ENCODE measurements around the gene MPZL1.

Gene MPZL1

DNA sequence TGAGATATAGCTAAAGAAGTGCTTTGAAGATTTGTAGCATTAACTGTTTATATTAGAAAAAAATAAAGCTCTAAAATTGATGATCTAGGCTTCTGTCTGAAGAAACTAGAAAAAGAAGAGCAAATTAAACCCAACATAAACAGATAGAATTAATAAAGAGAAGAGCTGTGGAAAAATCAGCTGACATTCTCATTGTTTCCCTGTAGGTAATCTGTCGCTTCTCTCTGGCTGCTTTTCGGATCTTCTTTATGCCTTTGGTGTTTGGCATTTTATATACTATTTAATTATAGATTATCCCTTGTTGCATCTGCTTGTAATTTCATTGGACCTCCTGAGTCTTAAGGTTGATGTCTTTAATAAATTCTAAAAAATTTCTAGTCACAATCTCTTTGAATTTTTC, 59.8 kb downstream of the MPZL1 start:
- DNase-seq (no peak), ATAC-seq (no peak)
- H3K4me1 Mint-ChIP-seq: peaks cover 10% of the 10 kb centered on the region
- H3K27me3 Mint-ChIP-seq: no peaks in the 10 kb centered on the region
- no peak overlapping the region for H3K27ac Mint-ChIP-seq
- H3K9me3 Mint-ChIP-seq: peaks cover 14% of the 10 kb centered on the region
- H3K4me3 Mint-ChIP-seq: no peak overlapping the region
- peaks cover 21% of the 10 kb centered on the region for H3K36me3 Mint-ChIP-seq (ENCODE audit: low read depth)

DNA sequence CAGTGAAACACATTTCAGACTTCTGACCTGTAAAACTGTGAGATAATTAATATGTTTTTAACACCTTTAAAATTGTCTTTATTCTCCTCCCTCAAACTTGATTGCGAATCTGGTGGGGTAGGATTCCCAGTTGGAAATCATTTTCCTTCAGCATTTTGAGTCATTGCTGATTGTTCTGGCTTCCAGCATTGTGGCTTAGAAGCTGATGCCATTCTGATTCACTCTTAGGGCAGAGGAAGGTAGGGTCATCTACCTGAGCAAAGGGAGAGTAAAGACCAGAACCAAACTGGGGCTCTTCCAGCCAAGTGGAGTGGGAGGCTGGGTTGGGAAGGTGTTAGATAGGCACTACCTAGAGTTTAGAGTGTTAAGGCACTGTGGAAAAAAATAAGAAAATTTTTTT, 61.2 kb downstream of the MPZL1 start:
- no peak for DNase-seq
- Mint-ChIP-seq H3K36me3 (ENCODE audit: low read depth) (peaks cover 19% of the 10 kb centered on the region), H3K27me3 (no peaks in the 10 kb centered on the region), H3K27ac (no peak overlapping the region), H3K4me3 (no peak overlapping the region), H3K9me3 (peaks cover 14% of the 10 kb centered on the region), H3K4me1 (no peaks in the 10 kb centered on the region)
- no peak for ATAC-seq

DNA sequence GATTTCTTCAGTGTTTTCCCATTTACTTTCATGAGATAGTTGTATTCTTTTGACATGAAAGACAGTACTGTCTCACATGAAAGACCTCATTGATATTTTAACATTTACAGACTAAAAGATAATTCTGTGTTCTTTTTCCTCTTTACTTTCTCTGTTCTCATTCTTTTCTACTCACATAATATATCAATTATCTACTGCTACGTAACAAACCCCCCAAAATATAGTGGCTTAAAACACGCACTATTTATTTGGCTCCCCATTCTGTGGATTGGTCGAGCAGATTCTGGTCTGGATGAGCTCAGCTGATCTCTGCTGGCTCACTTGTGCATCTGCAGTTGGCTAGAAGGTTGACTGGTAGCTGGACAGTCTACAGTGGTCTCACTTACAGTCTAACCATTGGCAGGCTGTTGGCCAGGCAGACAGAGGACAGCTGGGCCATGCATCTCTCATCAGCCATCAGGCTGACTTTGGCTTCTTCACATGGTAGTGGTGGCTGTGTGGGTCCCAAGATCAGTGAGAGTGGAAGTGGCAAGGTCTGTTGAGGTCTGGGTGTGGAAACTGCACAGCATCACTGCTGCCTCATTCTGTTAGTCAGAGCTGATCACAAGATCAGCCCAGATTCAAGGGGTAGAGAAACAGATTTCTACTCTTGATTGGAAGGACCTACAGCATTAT, 63.2 kb downstream of the MPZL1 start:
- DNase-seq: no peak
- peak; percentile 77 for ATAC-seq
- H3K9me3 Mint-ChIP-seq: peaks cover 7% of the 10 kb centered on the region
- no peak overlapping the region for H3K4me3 Mint-ChIP-seq
- no peak overlapping the region for H3K27ac Mint-ChIP-seq
- H3K27me3 Mint-ChIP-seq: no peaks in the 10 kb centered on the region
- peaks cover 21% of the 10 kb centered on the region for H3K36me3 Mint-ChIP-seq (ENCODE audit: low read depth)
- H3K4me1 Mint-ChIP-seq: peaks cover 12% of the 10 kb centered on the region

DNA sequence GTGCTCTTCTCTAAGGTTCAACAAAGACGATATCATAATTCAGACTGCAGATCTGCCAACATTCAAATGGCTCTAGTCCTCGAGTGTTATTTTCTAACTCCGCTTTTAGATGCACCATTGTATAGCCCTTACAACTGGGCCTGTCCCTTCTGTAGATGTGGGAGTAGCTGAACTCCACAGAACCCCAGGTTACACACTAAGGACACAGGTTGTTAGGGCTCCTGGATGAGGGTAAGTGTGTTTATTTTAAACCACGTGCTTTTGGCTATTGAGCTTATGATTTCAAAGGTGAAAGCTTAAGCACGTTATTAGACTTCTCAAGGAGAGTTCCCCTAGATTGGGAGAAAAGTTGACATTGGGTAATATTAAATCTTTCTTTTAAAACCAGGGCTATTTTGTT, 64.7 kb downstream of the MPZL1 start:
- Mint-ChIP-seq H3K9me3 (no peaks in the 10 kb centered on the region), H3K27ac (no peak overlapping the region), H3K36me3 (ENCODE audit: low read depth) (peaks cover 19% of the 10 kb centered on the region), H3K4me3 (no peak overlapping the region), H3K27me3 (no peaks in the 10 kb centered on the region), H3K4me1 (peaks cover 15% of the 10 kb centered on the region)
- ATAC-seq (no peak), DNase-seq (no peak)

DNA sequence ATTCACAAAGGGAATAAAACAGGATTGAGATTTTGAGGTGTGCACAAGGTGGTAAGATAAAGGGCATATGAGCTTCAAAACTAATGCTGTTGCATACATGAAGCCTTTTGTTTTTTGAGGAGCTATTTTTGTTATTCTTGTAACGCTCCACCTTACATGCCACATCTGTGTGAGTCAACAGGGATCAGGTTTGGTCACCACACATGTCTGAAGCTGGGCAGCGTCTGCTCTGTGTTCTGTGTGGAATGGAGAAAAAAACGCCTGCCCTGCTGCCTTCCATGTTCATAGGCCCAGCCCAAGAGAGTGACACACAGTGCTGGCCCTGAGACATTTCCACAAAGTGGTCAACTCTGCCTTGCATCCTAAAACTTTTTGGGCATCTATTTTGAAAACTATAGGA, 67.7 kb downstream of the MPZL1 start:
- H3K4me3 Mint-ChIP-seq: no peak overlapping the region
- DNase-seq (no peak), ATAC-seq (no peak)
- peak overlapping the region; percentile 53 for H3K27ac Mint-ChIP-seq
- no peaks in the 10 kb centered on the region for H3K9me3 Mint-ChIP-seq
- H3K4me1 Mint-ChIP-seq: peaks cover 21% of the 10 kb centered on the region
- no peaks in the 10 kb centered on the region for H3K27me3 Mint-ChIP-seq
- H3K36me3 Mint-ChIP-seq (ENCODE audit: low read depth): peaks cover 19% of the 10 kb centered on the region

DNA sequence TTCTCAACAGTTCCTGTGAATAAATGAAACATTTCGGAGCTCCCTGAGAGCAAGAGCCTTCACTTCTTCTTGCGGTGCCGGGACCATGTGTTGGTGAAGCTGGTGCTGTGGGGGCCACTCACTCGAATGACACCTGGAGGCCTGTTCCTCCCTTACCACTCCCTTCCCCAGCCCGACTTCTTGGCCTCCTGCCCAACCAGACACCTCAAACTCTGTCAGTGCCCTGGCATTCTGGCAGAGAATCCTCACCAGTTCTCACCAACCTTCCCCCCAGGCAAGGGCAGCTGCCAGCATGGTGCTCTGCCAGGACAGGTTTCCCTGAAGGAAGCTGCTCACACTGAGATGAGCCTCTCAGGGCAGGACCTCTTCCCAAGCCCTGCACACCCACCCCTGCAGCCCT, 68.3 kb downstream of the MPZL1 start:
- H3K36me3 Mint-ChIP-seq (ENCODE audit: low read depth): peaks cover 19% of the 10 kb centered on the region
- no peak for DNase-seq
- ATAC-seq: no peak
- no peaks in the 10 kb centered on the region for H3K9me3 Mint-ChIP-seq
- peaks cover 21% of the 10 kb centered on the region for H3K4me1 Mint-ChIP-seq
- no peaks in the 10 kb centered on the region for H3K27me3 Mint-ChIP-seq
- H3K27ac Mint-ChIP-seq: no peak overlapping the region
- no peak overlapping the region for H3K4me3 Mint-ChIP-seq

DNA sequence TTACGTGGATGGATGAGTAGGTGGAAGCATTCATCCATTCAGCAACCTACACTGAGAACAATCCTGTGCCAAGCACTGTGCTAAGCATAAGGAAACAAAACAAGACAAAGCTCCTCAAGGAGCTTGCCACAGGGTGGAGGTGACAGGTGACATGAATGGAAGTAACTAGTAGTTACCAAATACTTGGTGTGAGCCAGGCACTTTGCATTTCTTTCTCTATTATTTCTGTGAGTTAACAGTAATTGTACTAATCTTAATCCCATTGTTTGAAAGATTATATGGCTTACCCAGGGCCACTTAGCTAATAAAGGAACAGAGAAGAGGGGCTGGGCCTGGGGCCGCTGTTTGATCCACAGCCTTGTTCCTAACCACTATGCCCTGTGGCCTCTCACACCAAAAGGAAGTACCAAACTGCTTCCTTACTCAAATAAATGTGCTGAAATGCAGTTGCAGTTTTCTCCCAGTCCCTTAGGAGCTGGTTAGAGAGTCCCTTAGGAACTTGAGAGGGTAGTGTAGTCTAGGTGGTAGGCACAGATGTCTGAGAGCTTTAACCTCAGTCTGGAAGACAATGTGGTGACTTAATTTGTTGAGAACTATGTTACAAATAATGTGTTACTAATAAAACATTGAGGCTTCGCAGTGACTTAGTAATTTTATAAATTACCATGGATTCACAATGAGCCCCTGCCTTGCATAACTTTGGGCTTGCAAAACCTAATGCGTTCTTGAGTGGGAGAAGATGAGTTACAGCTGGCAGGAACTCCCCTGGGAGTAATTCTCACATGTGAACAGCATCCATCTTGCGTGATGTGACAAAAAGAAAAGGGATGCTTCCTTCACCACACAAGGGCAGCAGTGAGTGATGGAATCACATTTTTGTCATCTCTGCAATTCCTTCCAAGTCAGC, 69.8 kb downstream of the MPZL1 start:
- H3K9me3 Mint-ChIP-seq: no peaks in the 10 kb centered on the region
- peaks cover 19% of the 10 kb centered on the region for H3K36me3 Mint-ChIP-seq (ENCODE audit: low read depth)
- DNase-seq (no peak), ATAC-seq (no peak)
- H3K4me1 Mint-ChIP-seq: peaks cover 21% of the 10 kb centered on the region
- H3K27ac Mint-ChIP-seq: no peak overlapping the region
- H3K27me3 Mint-ChIP-seq: no peaks in the 10 kb centered on the region
- H3K4me3 Mint-ChIP-seq: no peak overlapping the region

DNA sequence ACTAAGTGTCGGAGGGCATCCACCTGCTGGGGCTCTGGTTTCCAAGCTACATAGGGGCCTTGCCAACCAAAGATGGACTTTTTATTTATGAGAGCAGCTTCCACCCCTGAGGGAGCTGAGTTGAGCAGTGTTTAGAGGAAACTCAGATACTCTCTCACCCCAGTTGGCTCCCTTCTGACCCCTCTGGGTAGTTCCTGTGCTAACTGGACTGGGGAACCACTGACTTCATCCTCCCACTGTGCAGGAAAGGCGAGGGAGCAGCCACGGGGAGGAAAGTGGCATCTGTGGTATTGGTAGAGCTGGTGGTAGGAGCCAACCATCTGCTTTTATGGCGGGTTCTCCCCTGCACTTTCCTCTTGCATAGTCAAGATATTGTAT, 70.4 kb downstream of the MPZL1 start:
- Mint-ChIP-seq H3K27me3 (no peaks in the 10 kb centered on the region), H3K4me1 (peaks cover 25% of the 10 kb centered on the region), H3K27ac (no peak overlapping the region), H3K4me3 (no peak overlapping the region), H3K36me3 (ENCODE audit: low read depth) (peaks cover 19% of the 10 kb centered on the region), H3K9me3 (no peaks in the 10 kb centered on the region)
- DNase-seq: no peak
- no peak for ATAC-seq

DNA sequence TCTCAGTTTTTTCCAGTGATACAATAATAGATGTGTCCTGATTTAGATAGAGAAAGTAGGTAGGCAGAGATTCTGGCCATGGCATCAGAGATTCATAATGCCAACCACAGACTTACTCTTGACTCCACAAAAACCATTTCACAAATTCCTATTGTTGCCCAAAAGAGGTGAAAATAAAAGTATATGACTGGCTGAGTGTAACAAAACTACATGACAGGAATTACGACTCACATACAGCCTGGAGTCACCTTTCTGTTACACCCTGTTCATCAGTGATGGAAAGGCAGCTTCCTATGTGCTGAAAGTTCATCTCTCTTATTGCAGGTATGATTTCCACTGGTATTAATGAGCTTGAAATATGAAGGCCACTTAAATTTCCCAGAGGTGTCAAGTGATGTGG, 72.3 kb downstream of the MPZL1 start:
- Mint-ChIP-seq H3K4me3 (no peak overlapping the region), H3K27me3 (no peaks in the 10 kb centered on the region), H3K36me3 (ENCODE audit: low read depth) (peaks cover 12% of the 10 kb centered on the region), H3K27ac (no peak overlapping the region), H3K9me3 (no peaks in the 10 kb centered on the region), H3K4me1 (peaks cover 21% of the 10 kb centered on the region)
- ATAC-seq (no peak), DNase-seq (no peak)

DNA sequence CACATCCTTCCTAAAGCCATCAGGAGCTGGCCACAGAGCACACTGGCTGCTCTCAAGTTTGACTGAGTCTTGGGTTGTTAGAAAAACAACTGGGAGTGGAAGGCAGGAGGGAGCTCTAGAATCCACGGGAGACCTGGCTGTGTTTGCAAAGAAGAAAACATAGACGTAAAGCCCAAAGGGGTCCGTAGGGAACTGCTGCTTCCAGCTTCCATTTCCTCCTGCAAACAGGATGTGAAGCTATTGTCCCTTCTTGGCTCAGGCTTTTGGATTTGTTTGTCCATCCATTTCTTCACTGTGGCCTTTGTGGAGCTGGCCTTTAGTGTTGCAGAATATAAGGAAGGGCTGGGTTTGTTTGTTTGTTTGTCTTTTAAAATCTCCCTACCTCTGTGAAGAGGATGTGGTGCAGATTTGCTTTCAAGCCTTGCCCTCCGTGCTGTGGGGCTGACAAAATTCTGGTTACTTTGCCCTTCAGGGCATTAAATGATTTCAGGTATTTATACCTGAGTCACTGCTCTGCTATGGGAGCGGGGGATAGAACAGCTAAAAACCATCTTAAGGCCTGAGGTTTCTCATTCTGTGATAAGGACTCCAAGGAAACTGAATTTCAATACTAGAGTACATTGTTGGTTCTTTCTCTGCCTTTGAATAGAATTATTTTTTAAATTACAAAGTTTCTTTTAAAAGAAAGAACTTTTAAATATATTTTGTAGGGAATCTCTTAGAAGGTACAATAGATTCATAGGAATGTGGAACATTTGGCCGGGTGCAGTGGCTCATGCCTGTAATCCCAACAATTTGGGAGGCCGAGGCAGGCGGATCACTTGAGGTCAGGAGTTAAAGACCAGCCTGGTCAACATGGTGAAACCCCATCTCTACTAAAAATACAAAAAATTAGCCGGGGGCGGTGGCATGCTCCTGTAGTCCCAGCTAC, 74.3 kb downstream of the MPZL1 start:
- Mint-ChIP-seq H3K36me3 (ENCODE audit: low read depth) (peaks cover under 1% of the 10 kb centered on the region), H3K27me3 (no peaks in the 10 kb centered on the region), H3K9me3 (no peaks in the 10 kb centered on the region), H3K27ac (no peak overlapping the region), H3K4me1 (peaks cover 10% of the 10 kb centered on the region), H3K4me3 (no peak overlapping the region)
- DNase-seq (no peak), ATAC-seq (no peak)

DNA sequence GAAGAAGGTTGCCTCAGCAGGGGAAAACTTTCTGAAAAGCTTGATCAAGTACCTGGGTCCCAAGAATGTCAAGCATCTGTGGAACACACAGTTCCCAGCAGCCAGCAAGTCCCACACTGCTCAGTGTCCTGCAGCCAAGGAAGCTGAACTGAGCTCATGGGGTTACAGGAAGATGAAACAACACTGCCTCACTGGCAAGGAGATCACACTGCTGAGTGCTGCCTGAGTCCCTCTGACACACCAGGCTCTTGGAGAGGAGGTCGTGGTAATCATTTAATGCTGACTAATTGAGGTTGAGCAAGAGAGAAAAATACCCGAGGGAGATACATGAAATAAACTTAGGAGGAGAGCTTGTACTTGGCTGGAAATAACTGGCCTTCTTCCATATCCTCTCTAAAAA, 75.2 kb downstream of the MPZL1 start:
- Mint-ChIP-seq H3K27ac (peak overlapping the region; percentile 1), H3K27me3 (no peaks in the 10 kb centered on the region), H3K9me3 (no peaks in the 10 kb centered on the region), H3K4me1 (peaks cover 10% of the 10 kb centered on the region), H3K36me3 (ENCODE audit: low read depth) (no peaks in the 10 kb centered on the region), H3K4me3 (no peak overlapping the region)
- DNase-seq (no peak), ATAC-seq (peak; percentile 74)

DNA sequence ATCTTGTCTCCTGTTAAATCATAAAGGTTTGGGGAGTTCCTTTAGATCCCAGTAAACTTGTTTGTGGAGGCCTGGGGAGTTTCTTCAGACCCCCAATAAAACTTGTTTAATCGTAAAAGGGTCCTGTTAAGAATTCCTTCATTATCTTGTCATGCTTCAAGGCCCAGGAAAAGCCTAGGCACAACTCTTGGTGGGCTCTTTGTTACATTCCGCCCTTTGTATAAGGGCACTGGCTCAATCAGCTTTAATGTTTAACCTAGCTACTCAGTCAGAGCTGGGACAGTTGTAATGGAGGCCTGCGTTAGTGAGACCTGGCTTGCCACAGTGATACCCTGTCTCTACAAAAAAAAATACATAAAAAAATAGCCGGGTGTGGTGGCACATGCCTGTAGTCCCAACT, 77.2 kb downstream of the MPZL1 start:
- Mint-ChIP-seq H3K4me3 (no peak overlapping the region), H3K27ac (no peak overlapping the region), H3K27me3 (no peaks in the 10 kb centered on the region), H3K9me3 (no peaks in the 10 kb centered on the region), H3K4me1 (peaks cover 15% of the 10 kb centered on the region), H3K36me3 (ENCODE audit: low read depth) (no peaks in the 10 kb centered on the region)
- no peak for ATAC-seq
- no peak for DNase-seq

DNA sequence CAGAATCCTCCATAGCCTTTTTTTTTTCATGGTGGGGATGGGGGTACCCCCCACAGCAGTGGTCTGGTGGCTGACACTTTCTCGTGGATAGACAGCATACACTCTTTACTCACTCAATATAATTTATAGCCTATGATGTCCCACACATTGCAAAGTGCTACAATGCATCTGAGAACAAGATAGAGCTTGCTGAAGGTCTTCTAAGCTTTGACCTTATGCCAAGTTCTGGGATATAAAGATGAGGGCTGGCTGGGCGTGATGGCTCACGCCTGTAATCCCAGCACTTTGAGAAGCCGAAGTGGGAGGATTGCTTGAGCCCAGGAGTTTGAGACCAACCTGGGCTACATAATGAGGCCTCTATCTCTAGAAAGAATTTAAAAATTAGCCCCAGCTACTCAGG, 78.0 kb downstream of the MPZL1 start:
- Mint-ChIP-seq H3K4me1 (peaks cover 20% of the 10 kb centered on the region), H3K4me3 (no peak overlapping the region), H3K9me3 (no peaks in the 10 kb centered on the region), H3K27ac (no peak overlapping the region), H3K27me3 (no peaks in the 10 kb centered on the region), H3K36me3 (ENCODE audit: low read depth) (no peaks in the 10 kb centered on the region)
- no peak for ATAC-seq
- DNase-seq: no peak

DNA sequence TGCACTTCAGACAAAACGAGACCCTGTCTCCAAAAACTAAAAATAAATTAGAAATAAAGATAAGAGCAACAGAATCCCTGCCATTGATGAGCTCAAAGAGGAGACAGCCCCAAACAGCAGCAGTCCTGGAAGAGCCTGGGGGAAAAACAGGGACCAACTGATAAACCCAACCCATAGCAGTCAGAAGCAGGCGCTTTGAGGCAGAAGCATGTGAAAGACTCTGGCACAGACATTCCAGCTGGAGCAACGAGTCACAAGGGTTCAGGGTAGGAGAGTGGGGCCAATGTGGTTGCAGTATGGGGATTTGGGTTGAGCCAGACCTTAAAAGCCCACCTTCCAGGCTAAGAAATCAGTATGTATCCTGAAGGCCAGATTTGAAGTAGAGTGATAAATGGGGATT, 78.5 kb downstream of the MPZL1 start:
- peaks cover 25% of the 10 kb centered on the region for H3K4me1 Mint-ChIP-seq
- ATAC-seq (no peak), DNase-seq (no peak)
- no peaks in the 10 kb centered on the region for H3K36me3 Mint-ChIP-seq (ENCODE audit: low read depth)
- H3K4me3 Mint-ChIP-seq: no peak overlapping the region
- no peak overlapping the region for H3K27ac Mint-ChIP-seq
- no peaks in the 10 kb centered on the region for H3K27me3 Mint-ChIP-seq
- H3K9me3 Mint-ChIP-seq: no peaks in the 10 kb centered on the region

All from activated naive CD8-positive, alpha-beta T cell treated with anti-CD3 and anti-CD28 coated beads, Interleukin-2, amount 50 U/mL, for 24 hours (primary cell).